HCT116 (cell line): ENCODE data around the gene KRTAP5-4.

ENCODE experiments used
- EZH2 ChIP-seq: fragments of 200-600 bp; sonication (generic); IDR thresholded peaks from 2 replicates; pipeline ENCODE4 v1.6.1; 2017; ENCODE audit warnings: antibody characterized with exemption, mixed run types
- EZH2phosphoT487 ChIP-seq: fragments of 200-600 bp; IDR thresholded peaks from 2 replicates; pipeline ENCODE4 v1.6.1; 2018; ENCODE audit warnings: antibody characterized with exemption, borderline replicate concordance
- POLR2A ChIP-seq: IDR thresholded peaks from 2 replicates; pipeline ENCODE4 v1.7.0; 2011; ENCODE audit warnings: borderline replicate concordance; ENCODE audit not compliant: insufficient read depth, insufficient read length; ENCODE audit errors: extremely low read depth
- RAD21 ChIP-seq: IDR thresholded peaks from 2 replicates; pipeline ENCODE4 v1.6.1; 2012; ENCODE audit warnings: low read depth, mild to moderate bottlenecking
- SIN3A ChIP-seq: IDR thresholded peaks from 2 replicates; pipeline ENCODE4 v1.6.1; 2012; ENCODE audit warnings: low read depth
- SRF ChIP-seq: IDR thresholded peaks from 2 replicates; pipeline ENCODE4 v1.6.1; 2012; ENCODE audit warnings: low read depth
- YY1 ChIP-seq: IDR thresholded peaks from 2 replicates; pipeline ENCODE4 v1.6.1; 2011; ENCODE audit warnings: low read length, low read depth, moderate library complexity, mild to moderate bottlenecking; ENCODE audit not compliant: insufficient replicate concordance; ENCODE audit errors: extremely low read depth
- ZNF274 ChIP-seq: fragments of 200-500 bp; sonication (Bioruptor generic); IDR thresholded peaks from 2 replicates; pipeline ENCODE4 v1.6.1; 2014; ENCODE audit warnings: mild to moderate bottlenecking, low read depth, low read length, inconsistent platforms
- TF ChIP-seq, protein P1 (sequence below), 3 experiments: fragments of 200-600 bp in 1 of 3; sonication (generic) in 1 of 3; IDR thresholded peaks in 2 of 3; conservative IDR thresholded peaks in 1 of 3; 2 replicates each; pipeline ENCODE4 v1.5.1; 2012 to 2017; ENCODE audit warnings: low read depth in 2 of 3, low read length in 2 of 3, antibody characterized with exemption in 1 of 3, borderline replicate concordance in 1 of 3, control low read depth in 1 of 3, mild to moderate bottlenecking in 1 of 3, mixed read lengths in 1 of 3, mixed run types in 1 of 3, moderate library complexity in 1 of 3; ENCODE audit not compliant: insufficient read depth in 1 of 3
- TF ChIP-seq, protein P2 (sequence below): IDR thresholded peaks from 2 replicates; pipeline ENCODE4 v1.6.1; 2012

DNA sequence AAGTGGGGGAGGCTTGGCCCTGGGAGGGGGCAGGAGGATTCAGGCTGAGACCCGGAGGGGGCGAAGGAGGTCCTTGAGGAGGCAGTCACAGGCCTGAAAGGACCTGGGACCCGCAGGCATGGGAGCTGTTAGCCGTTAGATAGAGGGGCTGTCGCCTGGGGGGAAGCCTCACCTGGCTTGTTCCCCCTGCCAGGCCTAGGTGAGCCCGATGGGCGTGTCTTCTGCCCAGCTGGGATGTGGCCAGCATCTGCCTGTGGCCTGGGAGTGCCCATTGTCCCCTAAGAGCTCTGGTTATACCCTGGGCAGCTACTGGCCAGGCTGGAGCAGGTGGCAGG lies 48.1 kb downstream of the KRTAP5-4 start:
- TF ChIP-seq POLR2A (no peak), EZH2 (no peak), RAD21 (no peak), EZH2phosphoT487 (no peak), ZNF274 (no peak), YY1 (peak; percentile 35), SRF (no peak), SIN3A (no peak)
- TF ChIP-seq, protein P1, sequence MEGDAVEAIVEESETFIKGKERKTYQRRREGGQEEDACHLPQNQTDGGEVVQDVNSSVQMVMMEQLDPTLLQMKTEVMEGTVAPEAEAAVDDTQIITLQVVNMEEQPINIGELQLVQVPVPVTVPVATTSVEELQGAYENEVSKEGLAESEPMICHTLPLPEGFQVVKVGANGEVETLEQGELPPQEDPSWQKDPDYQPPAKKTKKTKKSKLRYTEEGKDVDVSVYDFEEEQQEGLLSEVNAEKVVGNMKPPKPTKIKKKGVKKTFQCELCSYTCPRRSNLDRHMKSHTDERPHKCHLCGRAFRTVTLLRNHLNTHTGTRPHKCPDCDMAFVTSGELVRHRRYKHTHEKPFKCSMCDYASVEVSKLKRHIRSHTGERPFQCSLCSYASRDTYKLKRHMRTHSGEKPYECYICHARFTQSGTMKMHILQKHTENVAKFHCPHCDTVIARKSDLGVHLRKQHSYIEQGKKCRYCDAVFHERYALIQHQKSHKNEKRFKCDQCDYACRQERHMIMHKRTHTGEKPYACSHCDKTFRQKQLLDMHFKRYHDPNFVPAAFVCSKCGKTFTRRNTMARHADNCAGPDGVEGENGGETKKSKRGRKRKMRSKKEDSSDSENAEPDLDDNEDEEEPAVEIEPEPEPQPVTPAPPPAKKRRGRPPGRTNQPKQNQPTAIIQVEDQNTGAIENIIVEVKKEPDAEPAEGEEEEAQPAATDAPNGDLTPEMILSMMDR (IDR thresholded peaks at IDR 0.05 in 2 of 3, conservative IDR thresholded peaks at IDR 0.05 in 1 of 3; ENCODE audit: borderline replicate concordance in 1 of 3, insufficient read depth in 1 of 3, low read depth in 2 of 3, low read length in 2 of 3), result no peak
- TF ChIP-seq, protein P2, sequence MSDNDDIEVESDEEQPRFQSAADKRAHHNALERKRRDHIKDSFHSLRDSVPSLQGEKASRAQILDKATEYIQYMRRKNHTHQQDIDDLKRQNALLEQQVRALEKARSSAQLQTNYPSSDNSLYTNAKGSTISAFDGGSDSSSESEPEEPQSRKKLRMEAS, result no peak
